K562 (cell line): ENCODE data around the gene LHX5. TPM values are rescaled to one million over a fixed set of nuclear protein-coding genes. Genes with fewer than 3 reads are reported as not detected.

Experiments
- ATAC-seq: fragments of 200-7000 bp; cut with Tn5 transposase; 3 replicates; pipeline ENCODE4 v1.9.1; 2020; ENCODE audit warnings: moderate library complexity
- BruUV-seq: library from RNA; stranded (reverse); fragments of 400-500 nt; replicated peaks from 2 replicates; lab custom pipeline; 2021; lab: Mats Ljungman, UMichigan
- CTCF ChIA-PET: fragments of 300-600 bp; formaldehyde crosslinking; extraction: SDS; loops from one replicate; lab custom pipeline; 2021; ENCODE audit warnings: low intra/inter-chr PET ratio; lab: Yijun Ruan, JAX
- POLR2A ChIA-PET: fragments of 300-600, 350-650 bp; sonication (Branson Sonifier 250); formaldehyde crosslinking; extraction: SDS; loops from one replicate; lab custom pipeline; 2021; ENCODE audit warnings: antibody characterized with exemption, inconsistent platforms; lab: Yijun Ruan, JAX
- DNase-seq, 4 experiments: peaks; one replicate each; pipeline versions ENCODE4 v3.0.0 to v3.0.0-alpha.2; 2011 to 2018; ENCODE audit warnings: low spot score in 3 of 4, mixed read lengths in 3 of 4; ENCODE audit errors: extremely low read depth in 1 of 4
- FAIRE-seq: peaks from 2 replicates; lab custom pipeline; 2011; peaks lifted over from hg19 to GRCh38; lab: Jason Lieb, UNC
- H2AFZ ChIP-seq: 2 replicates; pipeline ENCODE4 v1.6.0; 2011; ENCODE audit warnings: low read depth, low read length, control low read depth, inconsistent platforms
- H3K27ac ChIP-seq: fragments of 200-600 bp; 3 replicates; pipeline ENCODE4 v1.8.0; 2011; ENCODE audit warnings: low read depth, mild to moderate bottlenecking, control low read depth, inconsistent platforms, low read length, moderate library complexity, mixed read lengths; ENCODE audit errors: extremely low read depth
- H3K27me3 ChIP-seq, 2 experiments: fragments of 300-600 bp in 1 of 2; 2 replicates in 1 of 2; 3 replicates in 1 of 2; pipeline versions ENCODE4 v1.6.0 to v1.8.0; 2011; ENCODE audit warnings: inconsistent platforms in 2 of 2, low read length in 2 of 2, mild to moderate bottlenecking in 1 of 2, mixed read lengths in 1 of 2, moderate library complexity in 1 of 2; ENCODE audit not compliant: control insufficient read depth in 2 of 2, insufficient read depth in 2 of 2
- H3K36me3 ChIP-seq: fragments of 300-600 bp; 3 replicates; pipeline ENCODE4 v1.8.0; 2011; ENCODE audit warnings: mild to moderate bottlenecking, low read length, inconsistent platforms; ENCODE audit not compliant: control insufficient read depth, insufficient read depth
- H3K4me1 ChIP-seq, 2 experiments: fragments of 200-600 bp in 1 of 2; replicated peaks in 1 of 2; 2 replicates in 1 of 2; 3 replicates in 1 of 2; pipeline versions ENCODE4 v1.5.1 to v1.8.0; 2011; ENCODE audit warnings: inconsistent platforms in 2 of 2, low read length in 2 of 2, mild to moderate bottlenecking in 1 of 2, mixed read lengths in 1 of 2, moderate library complexity in 1 of 2; ENCODE audit not compliant: control insufficient read depth in 2 of 2, insufficient read depth in 2 of 2
- H3K4me2 ChIP-seq: 2 replicates; pipeline ENCODE4 v1.6.1; 2011; ENCODE audit warnings: low read length, control low read depth, inconsistent platforms, mixed read lengths; ENCODE audit not compliant: insufficient read depth
- H3K4me3 ChIP-seq: fragments of 200-600 bp; sonication (generic), shearing (Covaris generic); 2 replicates; pipeline ENCODE4 v1.5.1; 2016; ENCODE audit warnings: control low read depth, inconsistent platforms
- H3K79me2 ChIP-seq: fragments of 200-600 bp; 3 replicates; pipeline ENCODE4 v1.8.0; 2011; ENCODE audit warnings: low read length, inconsistent platforms; ENCODE audit not compliant: control insufficient read depth, insufficient read depth
- H3K9ac ChIP-seq, 2 experiments: 2 replicates each; pipeline versions ENCODE4 v1.6.0 to v1.6.1; 2011; ENCODE audit warnings: low read depth in 2 of 2, low read length in 2 of 2, control low read depth in 1 of 2, inconsistent platforms in 1 of 2, mild to moderate bottlenecking in 1 of 2, mixed read lengths in 1 of 2; ENCODE audit not compliant: insufficient read depth in 1 of 2
- H3K9me1 ChIP-seq: one replicate; pipeline ENCODE4 v1.6.0; 2011; ENCODE audit warnings: inconsistent platforms, mild to moderate bottlenecking, low read length, moderate library complexity; ENCODE audit not compliant: control insufficient read depth, insufficient read depth
- H3K9me3 ChIP-seq: replicated peaks from 2 replicates; pipeline ENCODE4 v1.5.1; 2011; ENCODE audit warnings: low read depth, low read length, inconsistent platforms; ENCODE audit not compliant: control insufficient read depth, insufficient read depth
- H4K20me1 ChIP-seq: replicated peaks from 2 replicates; pipeline ENCODE4 v1.6.1; 2011; ENCODE audit warnings: low read length, inconsistent platforms, mixed read lengths; ENCODE audit not compliant: control insufficient read depth, insufficient read depth
- GATA2 ChIP-seq: sonication (generic); formaldehyde crosslinking; IDR thresholded peaks from 2 replicates; pipeline ENCODE4 v1.4.0; 2020; ENCODE audit warnings: mild to moderate bottlenecking, missing genetic modification reagents
- IRF2 ChIP-seq: sonication (generic); formaldehyde crosslinking; IDR thresholded peaks from 2 replicates; pipeline ENCODE4 v1.8.1; 2022; ENCODE audit warnings: mild to moderate bottlenecking, missing genetic modification reagents
- NR3C1 ChIP-seq: sonication (generic); formaldehyde crosslinking; IDR thresholded peaks from 2 replicates; pipeline ENCODE4 v1.8.1; 2022; ENCODE audit warnings: missing genetic modification reagents
- WGBS: fragments of 100-300 bp; shearing (Covaris generic); methylation state at CpG from one replicate; pipeline ENCODE4 v1.1.6; 2016; ENCODE audit warnings: low coverage, mixed read lengths; ENCODE audit not compliant: insufficient coverage; ENCODE audit errors: missing lambda C conversion rate; 5-methylcytosine and 5-hydroxymethylcytosine counted together
- in situ Hi-C: fragments of 300-500 bp; cut with MboI; formaldehyde crosslinking; loops from 4 replicates; pipeline ENCODE4 v1.15.0; 2018; ENCODE audit warnings: inconsistent platforms, mixed read lengths
- intact Hi-C: fragments of 100-400 bp; cut with micrococcal nuclease; formaldehyde crosslinking; loops from 2 replicates; pipeline ENCODE4 v1.14.2; 2022
- polyA plus RNA-seq, 8 experiments: library from polyadenylated mRNA; depleted of rRNA in 4 of 8; stranded (reverse) in 5 of 8; unstranded in 3 of 8; fragments of >200 nt; fragmentation: Nextera tagmentation in 2 of 8; fragmentation: Illumina TruSeq in 1 of 8; extraction: Ambion mirVana in 2 of 8; extraction: Trizol in 1 of 8; gene quantifications; 2 replicates each; pipeline versions ENCODE4 v1.2.1 to v1.2.3, GENCODE V29; 2011 to 2014; ENCODE audit warnings: inconsistent platforms in 1 of 8, missing spikeins in 1 of 8
- total RNA-seq, 7 experiments: library from RNA; depleted of rRNA in 6 of 7; stranded (reverse); fragments of >200 nt in 6 of 7; fragmentation: Illumina TruSeq in 2 of 7; extraction: Trizol in 2 of 7; gene quantifications; 2 replicates each; pipeline versions ENCODE4 v1.2.1 to v1.2.3, GENCODE V29; 2011 to 2021; ENCODE audit warnings: low replicate concordance in 1 of 7
- TF ChIP-seq, protein P1 (sequence below), 3 experiments: fragments of 200-800 bp in 1 of 3; sonication (Bioruptor generic) in 1 of 3; sonication (generic) in 1 of 3; formaldehyde crosslinking in 1 of 3; IDR thresholded peaks; 2 replicates each; pipeline versions ENCODE4 v1.6.1 to v1.8.0; 2016 to 2022; ENCODE audit warnings: mild to moderate bottlenecking in 2 of 3, missing compliant biosample characterization in 2 of 3, missing genetic modification characterization in 2 of 3, missing genetic modification reagents in 1 of 3

Gene LHX5
- total and polyA plus RNA-seq, 9 of the 15 experiments (the other 6 are each of a cell fraction or from before 2014, with no cell fraction given): 0.04 to 0.17 (median 0.05) TPM; not detected in 6

DNA sequence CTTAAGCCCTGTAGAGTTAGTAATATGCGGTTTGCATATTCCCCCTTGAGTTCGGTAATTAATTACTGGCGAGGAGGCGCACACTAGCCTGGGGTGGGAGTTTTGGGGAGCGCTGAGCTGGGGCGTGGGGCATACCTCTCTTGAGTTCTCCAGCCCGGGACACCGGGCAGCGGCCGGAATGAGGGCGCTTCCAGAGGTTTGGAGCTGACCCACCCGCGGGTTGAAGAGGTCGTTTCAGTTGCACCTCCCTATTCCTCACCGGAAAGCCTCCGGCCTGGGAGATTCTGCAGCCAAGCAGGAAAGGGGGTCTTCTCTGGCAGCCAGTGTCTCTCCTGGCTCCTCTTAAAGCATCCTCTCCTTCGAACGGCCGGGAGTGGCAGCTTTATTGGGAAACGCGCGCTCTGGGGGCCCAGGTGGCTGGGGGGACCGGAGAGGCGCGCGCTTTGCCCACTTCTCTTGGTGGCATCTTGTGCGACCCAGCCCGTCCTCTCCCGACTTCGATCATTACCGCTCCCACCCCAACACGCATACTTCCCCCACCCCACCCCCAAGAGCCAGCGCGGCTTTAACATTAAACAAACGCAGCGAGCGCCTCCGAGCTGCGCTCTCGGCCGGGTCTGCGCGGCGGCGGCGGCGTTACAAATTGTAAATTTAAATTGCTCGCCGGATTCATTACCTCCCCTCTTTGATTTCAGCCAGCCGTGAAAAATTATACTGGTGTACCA, 3.9 kb upstream of the LHX5 start:
- H3K27me3 ChIP-seq: peaks cover 60 to 84% of the 10 kb centered on the region in 2 experiments
- in situ Hi-C loops (no loop called here), intact Hi-C loops (no loop called here)
- H3K79me2 ChIP-seq: no peaks in the 10 kb centered on the region
- BruUV-seq: no TSS peak
- 29% methylated on average over 35 of the region's 50 CpGs for WGBS
- CTCF ChIA-PET: no interaction called here
- no peak overlapping the region for H3K4me2 ChIP-seq
- H2AFZ ChIP-seq: no peak overlapping the region
- ATAC-seq (no peak), DNase-seq (no peak), FAIRE-seq (no peak)
- no peaks in the 10 kb centered on the region for H3K9me1 ChIP-seq
- POLR2A ChIA-PET: no interaction called here
- no peaks in the 10 kb centered on the region for H3K36me3 ChIP-seq
- H4K20me1 ChIP-seq: peaks cover 4% of the 10 kb centered on the region; the same call in 1 of the 2 replicates
- no peak overlapping the region for H3K27ac ChIP-seq
- no peaks in the 10 kb centered on the region for H3K9me3 ChIP-seq
- H3K9ac ChIP-seq: no peak overlapping the region
- H3K4me1 ChIP-seq: peaks cover 0 to 16% of the 10 kb centered on the region in 2 experiments; a peak in 2 of 5 replicates
- no peak overlapping the region for H3K4me3 ChIP-seq
- TF ChIP-seq NR3C1 (CRISPR knock-in tag): no peak
- TF ChIP-seq GATA2 (CRISPR knock-in tag): no peak
- no peak for TF ChIP-seq IRF2 (CRISPR knock-in tag)
- TF ChIP-seq, protein P1, sequence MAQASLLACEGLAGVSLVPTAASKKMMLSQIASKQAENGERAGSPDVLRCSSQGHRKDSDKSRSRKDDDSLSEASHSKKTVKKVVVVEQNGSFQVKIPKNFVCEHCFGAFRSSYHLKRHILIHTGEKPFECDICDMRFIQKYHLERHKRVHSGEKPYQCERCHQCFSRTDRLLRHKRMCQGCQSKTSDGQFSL (CRISPR knock-in tag; IDR thresholded peaks at IDR 0.05): no peak
- TF ChIP-seq, protein P1 (tag; IDR thresholded peaks at IDR 0.05): no peak
